Testis (tissue), 3 donors: ENCODE results near the gene TFB2M. TPM values are rescaled to one million over a fixed set of nuclear protein-coding genes. Genes with fewer than 3 reads are reported as not detected.

Source experiments
- DNase-seq: peaks from one replicate; pipeline ENCODE4 v3.0.0-alpha.2; 2019
- H3K27ac ChIP-seq, 2 donors: fragments of 200-600 bp; sonication (generic); one replicate each; pipeline ENCODE4 v1.5.1; 2019
- H3K27me3 ChIP-seq: fragments of 200-600 bp; sonication (generic); one replicate; pipeline ENCODE4 v1.5.1; 2019
- H3K36me3 ChIP-seq: fragments of 200-600 bp; sonication (generic); one replicate; pipeline ENCODE4 v1.5.1; 2017; ENCODE audit warnings: low read depth; ENCODE audit errors: missing control alignments
- H3K4me1 ChIP-seq: fragments of 200-600 bp; sonication (generic); one replicate; pipeline ENCODE4 v1.5.1; 2019
- H3K4me3 ChIP-seq, 2 donors: fragments of 200-600 bp; sonication (generic); one replicate each; pipeline ENCODE4 v1.5.1; 2017 to 2019
- H3K9me3 ChIP-seq: fragments of 200-600 bp; sonication (generic); one replicate; pipeline ENCODE4 v1.5.1; 2017
- POLR2A ChIP-seq: fragments of 450-650 bp; IDR thresholded peaks from one replicate; pipeline ENCODE4 v1.6.1; 2017; ENCODE audit warnings: antibody characterized with exemption, mild to moderate bottlenecking, moderate library complexity
- WGBS, 2 donors: methylation state at CpG; one replicate each; pipeline ENCODE4 v1.1.5; 2018; 5-methylcytosine and 5-hydroxymethylcytosine counted together
- intact Hi-C: fragments of 100-400 bp; cut with DNase I; formaldehyde crosslinking; loops from one replicate; pipeline ENCODE4 v1.15.1; 2023; ENCODE audit warnings: low total_unique reads
- polyA plus RNA-seq: library from polyadenylated mRNA; stranded (reverse); fragments of 350-450 nt; fragmentation: Illumina TruSeq; extraction: RNeasy Lipid Tissue Mini Kit (QIAGEN cat#74804); gene quantifications from one replicate; pipeline ENCODE4 v1.2.3, GENCODE V29; 2014; ENCODE audit warnings: low read depth, low replicate concordance; ENCODE audit not compliant: insufficient read depth
- small RNA-seq, 2 donors: library from RNA; depleted of rRNA; stranded (forward); fragments of <200 nt; gene quantifications; one replicate each; pipeline ENCODE3, GENCODE V24; 2016
- total RNA-seq, 2 donors: library from RNA; depleted of rRNA; stranded (reverse); fragments of >200 nt; gene quantifications; one replicate each; pipeline ENCODE4 v1.2.3, GENCODE V29; 2016
- TF ChIP-seq, protein P1 (sequence below), 3 experiments: fragments of 450-650 bp in 2 of 3; fragments of 200-600 bp in 1 of 3; sonication (generic) in 1 of 3; IDR thresholded peaks; one replicate each; pipeline ENCODE4 v1.5.1; 2016 to 2019; ENCODE audit warnings: antibody characterized with exemption in 3 of 3, mild to moderate bottlenecking in 2 of 3, moderate library complexity in 1 of 3

The TFB2M gene
- total and polyA plus RNA-seq, 3 donors from 2014 or later: 15.7 to 20.0 (median 19.8) TPM

DNA sequence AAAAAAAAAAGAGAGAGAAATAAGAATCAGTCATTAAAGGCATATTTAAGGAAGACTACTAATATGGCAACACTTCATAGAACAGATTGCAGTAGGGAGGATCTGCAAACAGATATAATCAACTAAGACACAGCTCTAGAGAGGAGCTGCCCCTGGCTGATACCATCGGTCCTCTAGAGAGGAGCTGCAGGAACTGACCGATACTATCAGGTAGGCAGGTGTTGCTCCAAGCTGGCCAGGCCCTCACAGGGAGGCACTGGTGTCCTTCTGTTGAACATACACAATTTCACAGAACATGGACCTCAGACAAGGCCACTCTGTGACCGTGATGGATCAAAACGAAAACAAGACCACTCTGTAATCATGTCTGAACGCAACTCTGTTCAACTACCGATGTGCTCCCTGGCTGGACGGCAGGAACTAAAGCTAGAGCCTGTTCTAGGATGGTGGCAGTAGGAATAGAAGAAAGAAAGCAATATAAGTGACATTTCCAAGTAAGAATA is 74.5 kb downstream of the TFB2M start:
- Histone ChIP-seq H3K27ac (no peak overlapping the region), H3K4me1 (no peaks in the 10 kb centered on the region), H3K9me3 (no peaks in the 10 kb centered on the region), H3K27me3 (no peaks in the 10 kb centered on the region), H3K36me3 (no peaks in the 10 kb centered on the region), H3K4me3 (no peak overlapping the region)
- WGBS, 2 donors: 86 to 88% methylated on average over 7 of the region's 7 CpGs
- TF ChIP-seq POLR2A: no peak
- TF ChIP-seq, protein P1, sequence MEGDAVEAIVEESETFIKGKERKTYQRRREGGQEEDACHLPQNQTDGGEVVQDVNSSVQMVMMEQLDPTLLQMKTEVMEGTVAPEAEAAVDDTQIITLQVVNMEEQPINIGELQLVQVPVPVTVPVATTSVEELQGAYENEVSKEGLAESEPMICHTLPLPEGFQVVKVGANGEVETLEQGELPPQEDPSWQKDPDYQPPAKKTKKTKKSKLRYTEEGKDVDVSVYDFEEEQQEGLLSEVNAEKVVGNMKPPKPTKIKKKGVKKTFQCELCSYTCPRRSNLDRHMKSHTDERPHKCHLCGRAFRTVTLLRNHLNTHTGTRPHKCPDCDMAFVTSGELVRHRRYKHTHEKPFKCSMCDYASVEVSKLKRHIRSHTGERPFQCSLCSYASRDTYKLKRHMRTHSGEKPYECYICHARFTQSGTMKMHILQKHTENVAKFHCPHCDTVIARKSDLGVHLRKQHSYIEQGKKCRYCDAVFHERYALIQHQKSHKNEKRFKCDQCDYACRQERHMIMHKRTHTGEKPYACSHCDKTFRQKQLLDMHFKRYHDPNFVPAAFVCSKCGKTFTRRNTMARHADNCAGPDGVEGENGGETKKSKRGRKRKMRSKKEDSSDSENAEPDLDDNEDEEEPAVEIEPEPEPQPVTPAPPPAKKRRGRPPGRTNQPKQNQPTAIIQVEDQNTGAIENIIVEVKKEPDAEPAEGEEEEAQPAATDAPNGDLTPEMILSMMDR (IDR thresholded peaks at IDR 0.05): no peak
- intact Hi-C loops: loop anchor here (10.0 kb wide), 1 partner anchor 1337 kb away; the partner anchor contains the start of gene KIF26B
- no peak for DNase-seq

Small RNA genes within 50 kb of the gene (small RNA-seq; reads per million reads assigned to genes)
- 0 reads per million in 2 donors for gene AL356583.2

Other genes with a start within 250 kb of the TFB2M start
- gene SMYD3, start 59.0 kb downstream of the TFB2M start, total RNA-seq: 10 to 100 TPM; 38.7 to 38.8 TPM
- gene SMYD3, start 59.0 kb downstream of the TFB2M start, polyA plus RNA-seq: 23.0 TPM
- gene CNST, start 195 bp upstream of the TFB2M start, total RNA-seq: 10 to 100 TPM; 56.7 to 61.6 TPM
- 26.6 TPM for gene CNST, start 195 bp upstream of the TFB2M start, polyA plus RNA-seq
- 100 to 1,000 TPM; 103 to 132 TPM for gene SCCPDH, start 158.1 kb upstream of the TFB2M start, total RNA-seq
- 289 TPM for gene SCCPDH, start 158.1 kb upstream of the TFB2M start, polyA plus RNA-seq